Upper lobe of left lung (tissue), 4 donors: ENCODE results near the gene DENND1A.

ENCODE experiments used
- EP300 ChIP-seq, 4 donors: sonication (generic); formaldehyde crosslinking; IDR thresholded peaks; one replicate each; pipeline ENCODE4 v1.5.1; 2017; ENCODE audit warnings: antibody characterized with exemption in 4 of 4, control low read depth in 2 of 4
- TF ChIP-seq, protein P1 (sequence below), 6 experiments: fragments of 450-650 bp in 4 of 6; fragments of 200-600 bp in 2 of 6; sonication (generic) in 2 of 6; IDR thresholded peaks; one replicate each; pipeline ENCODE4 v1.5.1; 2016 to 2019; ENCODE audit warnings: antibody characterized with exemption in 6 of 6

DNA sequence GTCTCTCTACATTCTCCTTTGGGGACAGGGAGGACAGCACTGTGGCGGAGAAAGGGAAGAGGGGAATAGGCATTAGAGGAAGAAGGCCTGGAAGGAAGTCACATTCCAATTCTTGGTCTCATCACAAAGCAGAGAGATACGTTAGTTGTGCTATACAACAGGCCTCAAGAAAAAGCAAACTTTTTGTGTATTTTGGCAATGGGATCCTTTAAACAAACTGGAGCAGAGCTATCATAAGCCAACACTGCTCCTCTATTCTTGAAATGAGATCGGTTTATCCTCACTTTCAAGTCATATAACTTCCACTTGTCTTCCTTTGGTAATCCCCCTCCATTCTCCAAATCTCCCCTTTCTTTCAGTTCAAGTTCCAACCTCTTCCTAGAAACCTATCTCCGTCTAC lies 6.5 kb downstream of the DENND1A start:
- TF ChIP-seq, protein P1, sequence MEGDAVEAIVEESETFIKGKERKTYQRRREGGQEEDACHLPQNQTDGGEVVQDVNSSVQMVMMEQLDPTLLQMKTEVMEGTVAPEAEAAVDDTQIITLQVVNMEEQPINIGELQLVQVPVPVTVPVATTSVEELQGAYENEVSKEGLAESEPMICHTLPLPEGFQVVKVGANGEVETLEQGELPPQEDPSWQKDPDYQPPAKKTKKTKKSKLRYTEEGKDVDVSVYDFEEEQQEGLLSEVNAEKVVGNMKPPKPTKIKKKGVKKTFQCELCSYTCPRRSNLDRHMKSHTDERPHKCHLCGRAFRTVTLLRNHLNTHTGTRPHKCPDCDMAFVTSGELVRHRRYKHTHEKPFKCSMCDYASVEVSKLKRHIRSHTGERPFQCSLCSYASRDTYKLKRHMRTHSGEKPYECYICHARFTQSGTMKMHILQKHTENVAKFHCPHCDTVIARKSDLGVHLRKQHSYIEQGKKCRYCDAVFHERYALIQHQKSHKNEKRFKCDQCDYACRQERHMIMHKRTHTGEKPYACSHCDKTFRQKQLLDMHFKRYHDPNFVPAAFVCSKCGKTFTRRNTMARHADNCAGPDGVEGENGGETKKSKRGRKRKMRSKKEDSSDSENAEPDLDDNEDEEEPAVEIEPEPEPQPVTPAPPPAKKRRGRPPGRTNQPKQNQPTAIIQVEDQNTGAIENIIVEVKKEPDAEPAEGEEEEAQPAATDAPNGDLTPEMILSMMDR (IDR thresholded peaks at IDR 0.05): no peak
- no peak for TF ChIP-seq EP300 (IDR thresholded peaks at IDR 0.05)
